ENCODE data around the gene STK11. TPM values are rescaled to one million over a fixed set of nuclear protein-coding genes. Genes with fewer than 3 reads are reported as not detected.
A peak's percentile ranks its signal among the peaks of the same experiment; 100 is the strongest.

Gene STK11
- total RNA-seq, 4 donors from 2014 or later: 52.2 to 95.7 (median 73.2) TPM

DNA sequence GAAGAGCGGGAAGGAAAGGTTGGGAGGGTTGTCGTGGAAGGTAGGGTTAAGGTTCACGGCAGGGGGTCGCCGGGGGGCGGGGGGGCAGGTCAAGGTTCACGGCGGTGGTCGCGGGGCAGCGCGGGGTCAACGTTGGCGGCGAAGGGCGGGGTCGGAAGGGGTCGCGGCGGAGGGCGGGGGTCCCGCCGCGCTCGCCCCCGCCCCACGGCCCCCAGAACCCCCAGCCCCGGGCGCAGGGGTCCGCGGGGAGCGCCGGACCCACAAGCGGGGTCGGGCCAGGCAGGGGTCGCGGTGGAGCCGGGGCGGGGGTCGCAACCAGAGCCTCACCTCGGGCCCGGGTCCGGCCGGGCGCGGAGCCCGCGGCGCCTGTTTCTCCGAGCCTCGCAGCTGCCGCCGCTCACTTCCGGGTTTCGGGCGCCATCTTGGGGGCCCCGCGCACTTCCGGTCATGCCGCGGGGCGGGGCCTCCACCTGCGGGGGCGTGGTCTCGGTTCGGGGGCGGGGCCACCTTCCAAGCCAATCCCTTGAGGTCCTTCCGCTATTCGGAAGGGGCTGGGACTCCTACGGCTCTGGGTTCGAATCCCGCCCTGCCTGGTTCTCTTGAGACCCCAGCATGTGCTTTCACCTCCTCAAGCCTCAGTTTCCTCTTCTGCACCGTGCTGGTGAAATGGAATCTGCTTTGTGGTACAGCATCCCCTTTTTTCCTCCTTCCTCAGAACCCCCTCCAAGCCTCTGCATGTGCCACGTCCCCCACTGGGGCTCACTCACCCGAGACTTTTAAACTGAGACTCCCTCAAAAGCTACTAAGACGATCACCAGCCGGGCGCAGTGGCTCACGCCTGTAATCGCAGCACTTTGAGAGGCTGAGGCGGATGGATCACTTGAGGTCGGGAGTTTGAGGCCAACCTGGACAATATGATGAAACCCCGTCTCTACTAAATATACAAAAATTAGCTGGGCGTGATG, 31.5 kb upstream of the STK11 start, which contains the start of gene SBNO2:
Gene SBNO2, minus strand, starts transcription at position 424 of the 965 bp plus-strand sequence. CDS start 19,992 bp downstream, outside the sequence.
- WGBS: 55% methylated on average over 20 of the region's 84 CpGs
- TF ChIP-seq EP300 (IDR thresholded peaks at IDR 0.05) (no peak), POLR2A (IDR thresholded peaks at IDR 0.05; ENCODE audit: low read depth) (peak; percentile 56), POLR2AphosphoS5 (IDR thresholded peaks at IDR 0.05) (peak; percentile 80 to 84), CTCF (IDR thresholded peaks at IDR 0.05) (no peak)
- intact Hi-C loops (cut with DNase I): no loop called here
- Histone ChIP-seq H3K4me3 (peak within 1 kb of the TSS; percentile 82 to 97 (median 96)), H3K27ac (replicated peaks in 1 of 4) (peak within 1 kb of the TSS; percentile 90 to 99 (median 95)), H3K36me3 (peaks cover 0 to 3% (median 0%) of the 10 kb centered on the region in 4 donors), H3K27me3 (no peaks in the 10 kb centered on the region), H3K4me1 (peaks cover 25 to 58% (median 54%) of the 10 kb centered on the region in 4 donors), H3K9me3 (no peaks in the 10 kb centered on the region)
- peak; percentile 99 for DNase-seq (ENCODE audit: extremely low spot score)

- H3K27me3 ChIP-seq: peaks cover 0 to 8% (median 0%) of the 10 kb centered on the region in 4 donors
- intact Hi-C loops (cut with DNase I): no loop called here
- no peaks in the 10 kb centered on the region for H3K9me3 ChIP-seq
- no peaks in the 10 kb centered on the region for H3K36me3 ChIP-seq
- H3K4me3 ChIP-seq: no peak overlapping the region
- H3K27ac ChIP-seq (replicated peaks in 1 of 4): peak overlapping the region; percentile 9 to 56 (median 34)
- no peak for DNase-seq (ENCODE audit: extremely low spot score)
- WGBS: 51% methylated on average over 13 of the region's 25 CpGs
- peaks cover 13 to 33% (median 29%) of the 10 kb centered on the region in 4 donors for H3K4me1 ChIP-seq
- TF ChIP-seq EP300 (IDR thresholded peaks at IDR 0.05) (no peak), POLR2AphosphoS5 (IDR thresholded peaks at IDR 0.05) (no peak)
These were observed 28.1 kb upstream of the STK11 start for GRCh38 chr19:1177322-1178114.

GRCh38 chr19:1181606-1182005, 24.0 kb upstream of the STK11 start:
- Histone ChIP-seq H3K9me3 (no peaks in the 10 kb centered on the region), H3K36me3 (no peaks in the 10 kb centered on the region), H3K27me3 (peaks cover 0 to 8% (median 0%) of the 10 kb centered on the region in 4 donors), H3K27ac (replicated peaks in 1 of 4) (no peak overlapping the region), H3K4me3 (no peak overlapping the region), H3K4me1 (peaks cover 7 to 16% (median 12%) of the 10 kb centered on the region in 4 donors)
- intact Hi-C loops (cut with DNase I): no loop called here
- 98% methylated on average over 10 of the region's 11 CpGs for WGBS
- DNase-seq (ENCODE audit: extremely low spot score): no peak
- TF ChIP-seq POLR2A (IDR thresholded peaks at IDR 0.05; ENCODE audit: low read depth) (no peak), POLR2AphosphoS5 (IDR thresholded peaks at IDR 0.05) (no peak), EP300 (IDR thresholded peaks at IDR 0.05) (no peak)

DNA sequence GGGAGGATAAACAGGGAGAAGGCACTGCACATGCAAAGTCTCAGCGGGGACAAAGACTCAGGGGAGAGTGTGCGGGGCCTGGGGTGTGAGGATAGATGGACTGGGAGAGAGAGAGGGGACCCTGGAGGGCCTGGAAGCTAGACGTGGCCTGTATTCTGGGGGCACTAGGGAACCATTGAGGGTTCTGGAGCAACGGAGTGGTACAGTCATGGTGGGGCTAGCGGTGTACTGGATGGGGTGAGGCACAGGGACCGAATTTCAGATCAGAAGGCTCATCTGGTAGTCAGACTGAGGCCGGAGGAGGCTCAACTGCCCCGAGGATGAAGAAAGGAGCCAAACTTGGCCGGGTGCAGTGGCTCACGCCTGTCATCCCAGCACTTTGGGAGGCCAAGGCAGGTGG, 23.5 kb upstream of the STK11 start:
- H3K27me3 ChIP-seq: peaks cover 0 to 8% (median 0%) of the 10 kb centered on the region in 4 donors
- no peak for TF ChIP-seq POLR2AphosphoS5 (IDR thresholded peaks at IDR 0.05)
- no peak for TF ChIP-seq CTCF (IDR thresholded peaks at IDR 0.05)
- no peak for TF ChIP-seq POLR2A (IDR thresholded peaks at IDR 0.05; ENCODE audit: low read depth)
- TF ChIP-seq EP300 (IDR thresholded peaks at IDR 0.05): no peak
- WGBS: 94% methylated on average over 10 of the region's 10 CpGs
- H3K36me3 ChIP-seq: no peaks in the 10 kb centered on the region
- peaks cover 7 to 16% (median 12%) of the 10 kb centered on the region in 4 donors for H3K4me1 ChIP-seq
- H3K27ac ChIP-seq (replicated peaks in 1 of 4): no peak overlapping the region
- no peak overlapping the region for H3K4me3 ChIP-seq
- intact Hi-C loops (cut with DNase I): no loop called here
- no peaks in the 10 kb centered on the region for H3K9me3 ChIP-seq
- DNase-seq (ENCODE audit: extremely low spot score): no peak

DNA sequence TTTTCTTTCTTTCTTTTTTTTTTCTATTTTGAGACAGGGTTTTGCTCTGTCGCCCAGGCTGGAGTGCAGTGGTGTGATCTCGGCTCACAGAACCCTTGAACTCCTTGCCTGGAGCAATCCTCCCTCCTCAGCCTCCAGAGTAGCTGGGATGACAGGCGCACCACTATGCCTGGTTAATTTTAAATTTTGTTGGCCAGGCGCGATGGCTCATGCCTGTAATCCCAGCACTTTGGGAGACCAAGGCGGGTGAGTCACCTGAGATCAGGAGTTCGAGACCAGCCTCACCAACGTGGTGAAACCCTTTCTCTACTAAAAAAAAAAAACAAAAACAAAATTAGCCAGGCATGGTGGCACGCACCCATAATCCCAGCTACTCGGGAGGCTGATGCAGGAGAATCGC, 22.9 kb upstream of the STK11 start:
- TF ChIP-seq POLR2A (IDR thresholded peaks at IDR 0.05; ENCODE audit: low read depth) (no peak), EP300 (IDR thresholded peaks at IDR 0.05) (no peak), POLR2AphosphoS5 (IDR thresholded peaks at IDR 0.05) (no peak), CTCF (IDR thresholded peaks at IDR 0.05) (no peak)
- H3K9me3 ChIP-seq: no peaks in the 10 kb centered on the region
- H3K4me1 ChIP-seq: peaks cover 7 to 13% (median 10%) of the 10 kb centered on the region in 4 donors
- intact Hi-C loops (cut with DNase I): no loop called here
- H3K36me3 ChIP-seq: no peaks in the 10 kb centered on the region
- 91% methylated on average over 11 of the region's 11 CpGs for WGBS
- peaks cover 0 to 8% (median 0%) of the 10 kb centered on the region in 4 donors for H3K27me3 ChIP-seq
- no peak overlapping the region for H3K4me3 ChIP-seq
- H3K27ac ChIP-seq (replicated peaks in 1 of 4): no peak overlapping the region
- no peak for DNase-seq (ENCODE audit: extremely low spot score)
